ENCODE results near the gene MAFF.

DNA sequence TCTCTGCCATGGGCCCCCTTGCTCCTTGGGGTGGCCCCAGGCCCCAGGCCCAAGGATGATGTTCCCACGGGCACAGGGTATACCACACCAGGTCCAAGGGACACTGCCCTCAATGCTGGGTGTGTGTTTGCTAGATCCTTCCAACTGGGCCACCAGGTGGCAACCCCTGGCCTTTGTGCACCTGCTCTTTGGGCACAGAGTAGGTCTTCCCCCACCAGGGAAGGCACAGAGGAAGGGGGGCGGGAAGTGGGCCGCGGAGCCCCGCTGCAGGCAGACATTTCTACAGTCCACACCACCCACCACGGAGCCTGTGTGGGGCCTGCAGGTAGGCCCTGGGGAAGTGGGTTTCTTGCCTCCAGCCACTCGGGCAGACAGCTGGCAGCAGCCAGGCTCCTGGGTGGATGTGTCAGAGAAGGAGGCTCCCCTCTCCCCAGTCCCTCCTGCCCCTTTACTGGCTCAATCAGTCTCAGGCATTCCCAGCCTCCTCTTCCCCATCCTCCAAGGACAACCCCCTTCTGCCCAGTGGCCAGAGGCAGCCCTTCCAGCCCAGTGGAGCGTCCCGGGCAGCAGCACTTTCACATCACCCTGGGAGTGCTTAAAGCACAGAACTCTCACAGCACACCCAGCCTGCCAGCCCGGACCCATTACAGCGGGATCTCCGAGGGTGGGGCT lies 21.6 kb downstream of the MAFF start:
- TF ChIP-seq, protein P1, sequence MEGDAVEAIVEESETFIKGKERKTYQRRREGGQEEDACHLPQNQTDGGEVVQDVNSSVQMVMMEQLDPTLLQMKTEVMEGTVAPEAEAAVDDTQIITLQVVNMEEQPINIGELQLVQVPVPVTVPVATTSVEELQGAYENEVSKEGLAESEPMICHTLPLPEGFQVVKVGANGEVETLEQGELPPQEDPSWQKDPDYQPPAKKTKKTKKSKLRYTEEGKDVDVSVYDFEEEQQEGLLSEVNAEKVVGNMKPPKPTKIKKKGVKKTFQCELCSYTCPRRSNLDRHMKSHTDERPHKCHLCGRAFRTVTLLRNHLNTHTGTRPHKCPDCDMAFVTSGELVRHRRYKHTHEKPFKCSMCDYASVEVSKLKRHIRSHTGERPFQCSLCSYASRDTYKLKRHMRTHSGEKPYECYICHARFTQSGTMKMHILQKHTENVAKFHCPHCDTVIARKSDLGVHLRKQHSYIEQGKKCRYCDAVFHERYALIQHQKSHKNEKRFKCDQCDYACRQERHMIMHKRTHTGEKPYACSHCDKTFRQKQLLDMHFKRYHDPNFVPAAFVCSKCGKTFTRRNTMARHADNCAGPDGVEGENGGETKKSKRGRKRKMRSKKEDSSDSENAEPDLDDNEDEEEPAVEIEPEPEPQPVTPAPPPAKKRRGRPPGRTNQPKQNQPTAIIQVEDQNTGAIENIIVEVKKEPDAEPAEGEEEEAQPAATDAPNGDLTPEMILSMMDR (IDR thresholded peaks at IDR 0.05), result peak in 1 of 6 experiments; percentile 5
- TF ChIP-seq POLR2A (IDR thresholded peaks at IDR 0.05), result peak in 1 of 2 donors; percentile 8

Measured in thyroid gland (tissue), 4 donors.